HCT116 (cell line): ENCODE data around the gene SLC25A42.

Experiments used
- CTCF ChIP-seq, 3 experiments: fragments of 200-600 bp in 1 of 3; sonication (generic) in 1 of 3; IDR thresholded peaks in 2 of 3; conservative IDR thresholded peaks in 1 of 3; 2 replicates each; pipeline ENCODE4 v1.5.1; 2012 to 2017; ENCODE audit warnings: low read depth in 2 of 3, low read length in 2 of 3, antibody characterized with exemption in 1 of 3, borderline replicate concordance in 1 of 3, control low read depth in 1 of 3, mild to moderate bottlenecking in 1 of 3, mixed read lengths in 1 of 3, mixed run types in 1 of 3, moderate library complexity in 1 of 3; ENCODE audit not compliant: insufficient read depth in 1 of 3
- JUND ChIP-seq: IDR thresholded peaks from 2 replicates; pipeline ENCODE4 v1.6.1; 2012
- POLR2A ChIP-seq: IDR thresholded peaks from 2 replicates; pipeline ENCODE4 v1.7.0; 2011; ENCODE audit warnings: borderline replicate concordance; ENCODE audit not compliant: insufficient read depth, insufficient read length; ENCODE audit errors: extremely low read depth
- RAD21 ChIP-seq: IDR thresholded peaks from 2 replicates; pipeline ENCODE4 v1.6.1; 2012; ENCODE audit warnings: low read depth, mild to moderate bottlenecking
- TCF7L2 ChIP-seq: IDR thresholded peaks from 2 replicates; pipeline ENCODE4 v1.7.0; 2011; ENCODE audit warnings: borderline replicate concordance, inconsistent platforms; ENCODE audit not compliant: insufficient read depth, insufficient read length; ENCODE audit errors: extremely low read depth
- TF ChIP-seq, protein P1 (sequence below): IDR thresholded peaks from 2 replicates; pipeline ENCODE4 v1.6.1; 2012

DNA sequence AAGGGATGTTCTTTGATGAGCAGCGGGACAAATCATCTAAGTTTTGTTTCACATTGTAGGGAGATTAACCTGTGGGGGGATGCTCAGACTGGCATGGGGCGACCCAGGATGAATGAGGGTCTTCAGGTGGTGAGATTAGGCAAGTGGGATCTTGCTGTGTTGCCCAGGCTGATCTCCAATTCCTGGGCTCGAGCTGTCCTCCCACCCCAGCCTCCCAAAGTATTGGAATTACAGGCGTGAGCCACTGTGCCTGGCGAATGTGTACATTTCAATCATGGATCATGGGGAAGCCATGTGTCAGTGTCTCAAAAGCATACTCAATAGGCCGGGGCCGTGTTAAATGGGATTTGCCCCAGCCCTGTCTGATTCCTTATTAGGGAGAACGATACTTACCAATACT, 8.1 kb downstream of the SLC25A42 start:
- TF ChIP-seq CTCF (IDR thresholded peaks at IDR 0.05 in 2 of 3, conservative IDR thresholded peaks at IDR 0.05 in 1 of 3; ENCODE audit: borderline replicate concordance in 1 of 3, insufficient read depth in 1 of 3, low read depth in 2 of 3, low read length in 2 of 3) = no peak
- TF ChIP-seq TCF7L2 = no peak
- no peak for TF ChIP-seq POLR2A
- TF ChIP-seq RAD21 = no peak
- TF ChIP-seq JUND = no peak
- TF ChIP-seq, protein P1, sequence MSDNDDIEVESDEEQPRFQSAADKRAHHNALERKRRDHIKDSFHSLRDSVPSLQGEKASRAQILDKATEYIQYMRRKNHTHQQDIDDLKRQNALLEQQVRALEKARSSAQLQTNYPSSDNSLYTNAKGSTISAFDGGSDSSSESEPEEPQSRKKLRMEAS = no peak
